Cardiac septum (tissue), 1 donor: ENCODE measurements around the gene TMEM184C. TPM values are rescaled to one million over a fixed set of nuclear protein-coding genes. Genes with fewer than 3 reads are reported as not detected.

Experiments used
- DNase-seq: peaks from one replicate; pipeline ENCODE4 v3.0.0-alpha.2; 2020; ENCODE audit warnings: low spot score
- intact Hi-C: fragments of 100-400 bp; cut with DNase I; formaldehyde crosslinking; loops from one replicate; pipeline ENCODE4 v1.14.0; 2022
- long read RNA-seq: library from polyadenylated mRNA; unstranded; transcript quantifications from one replicate; pipeline ENCODE4 v2.0.0, GENCODE V29; 2021
- total RNA-seq: library from RNA; stranded (reverse); fragmentation: NEBNext Ultra II Directional; extraction: Animal tissue kit (Norgen Biotek cat#: 25700); gene quantifications from one replicate; pipeline ENCODE4 v1.2.1, GENCODE V29; 2021
- donor health status: DM: no; HTN: no; CAD: no.

TMEM184C gene
- 19.0 TPM for total RNA-seq
- long read RNA-seq, full-length matches to known transcripts = 20 of 25 reads
- long read RNA-seq, partial matches to known transcripts = 2 of 25 reads
- long read RNA-seq, other reads (novel, unspliced or antisense) = 3 of 25 reads

GRCh38 chr4:147617173-147617840 is at the start of gene TMEM184C:
TSS of gene TMEM184C (plus strand) at chr4:147617397. CDS start at chr4:147617957, 560 bp downstream.
- intact Hi-C loops = loop anchor here (5.0 to 10.0 kb wide), 2 partner anchors 65 to 247 kb away; partner anchors contain the start of gene PRMT9
- peak; percentile 99 for DNase-seq

- no peak for DNase-seq
- intact Hi-C loops = no loop called here
These were observed 46.6 kb upstream of the TMEM184C start for GRCh38 chr4:147570616-147571015.

- no peak for DNase-seq
- intact Hi-C loops = no loop called here
These were observed 46.0 kb upstream of the TMEM184C start for GRCh38 chr4:147571036-147571770.

- no peak for DNase-seq
- intact Hi-C loops = no loop called here
These were observed 41.1 kb upstream of the TMEM184C start for GRCh38 chr4:147576084-147576483.

- intact Hi-C loops = no loop called here
- DNase-seq = no peak
These were observed 39.1 kb upstream of the TMEM184C start for GRCh38 chr4:147578051-147578476.

- intact Hi-C loops = no loop called here
- DNase-seq = no peak
These were observed 38.6 kb upstream of the TMEM184C start for GRCh38 chr4:147578593-147578992.

- intact Hi-C loops = no loop called here
- DNase-seq = no peak
These were observed 36.8 kb upstream of the TMEM184C start for GRCh38 chr4:147580396-147580795.

- intact Hi-C loops = no loop called here
- DNase-seq = no peak
These were observed 35.4 kb upstream of the TMEM184C start for GRCh38 chr4:147581606-147582350.

- DNase-seq = no peak
- intact Hi-C loops = no loop called here
These were observed 34.7 kb upstream of the TMEM184C start for GRCh38 chr4:147582386-147583060.

- DNase-seq = no peak
- intact Hi-C loops = no loop called here
These were observed 33.3 kb upstream of the TMEM184C start for GRCh38 chr4:147583876-147584275.

- no peak for DNase-seq
- intact Hi-C loops = loop anchor here (5.0 kb wide), 1 partner anchor 564 kb away; no protein-coding TSS in a partner anchor
These were observed 31.2 kb upstream of the TMEM184C start for GRCh38 chr4:147586032-147586431.

- intact Hi-C loops = loop anchor here (5.0 kb wide), 1 partner anchor 564 kb away; no protein-coding TSS in a partner anchor
- DNase-seq = no peak
These were observed 30.6 kb upstream of the TMEM184C start for GRCh38 chr4:147586637-147587036.

- intact Hi-C loops = loop anchor here (5.0 kb wide), 1 partner anchor 565 kb away; no protein-coding TSS in a partner anchor
- DNase-seq = no peak
These were observed 30.2 kb upstream of the TMEM184C start for GRCh38 chr4:147587041-147587440.

- intact Hi-C loops = loop anchor here (5.0 kb wide), 1 partner anchor 567 kb away; no protein-coding TSS in a partner anchor
- no peak for DNase-seq
These were observed 27.6 kb upstream of the TMEM184C start for GRCh38 chr4:147589586-147589985.

GRCh38 chr4:147590249-147590920 is 26.8 kb upstream of the TMEM184C start:
- DNase-seq = no peak
- intact Hi-C loops = loop anchor here (2.0 kb wide), 2 partner anchors 430 to 480 kb away; no protein-coding TSS in a partner anchor

GRCh38 chr4:147591106-147591505 is 26.1 kb upstream of the TMEM184C start:
- no peak for DNase-seq
- intact Hi-C loops = loop anchor here (2.0 kb wide), 2 partner anchors 430 to 480 kb away; no protein-coding TSS in a partner anchor

GRCh38 chr4:147594107-147594506 is 23.1 kb upstream of the TMEM184C start:
- no peak for DNase-seq
- intact Hi-C loops = no loop called here

GRCh38 chr4:147594578-147594977 is 22.6 kb upstream of the TMEM184C start:
- intact Hi-C loops = no loop called here

GRCh38 chr4:147596377-147596776 is 20.8 kb upstream of the TMEM184C start:
- intact Hi-C loops = no loop called here

More at GRCh38 chr4:147594578-147594977, 22.6 kb upstream of the TMEM184C start:
- DNase-seq = no peak

More at GRCh38 chr4:147596377-147596776, 20.8 kb upstream of the TMEM184C start:
- DNase-seq = no peak
